K562 (cell line): ENCODE measurements around the gene NRXN2. TPM values are rescaled to one million over a fixed set of nuclear protein-coding genes. Genes with fewer than 3 reads are reported as not detected.

ENCODE experiments used
- AFF1 ChIP-seq, 2 experiments: fragments of 450-650 bp; IDR thresholded peaks; 2 replicates each; pipeline ENCODE4 v1.6.1; 2018; ENCODE audit warnings: mild to moderate bottlenecking in 2 of 2, low read depth in 1 of 2; ENCODE audit not compliant: partially characterized antibody in 2 of 2
- BCL6 ChIP-seq: fragments of 250-450 bp; sonication (Bioruptor Pico); IDR thresholded peaks from 2 replicates; pipeline ENCODE4 v1.4.0; 2020
- CBFA2T3 ChIP-seq: fragments of 450-650 bp; IDR thresholded peaks from 2 replicates; pipeline ENCODE4 v1.6.1; 2017
- CTBP1 ChIP-seq: fragments of 450-650 bp; IDR thresholded peaks from 2 replicates; pipeline ENCODE4 v1.6.1; 2016; ENCODE audit warnings: borderline replicate concordance
- CXXC5 ChIP-seq: fragments of 250-450 bp; sonication (Bioruptor Pico); IDR thresholded peaks from 2 replicates; pipeline ENCODE4 v1.8.0; 2022; ENCODE audit warnings: inconsistent platforms, mild to moderate bottlenecking, moderate library complexity
- ETV5 ChIP-seq: sonication (generic); formaldehyde crosslinking; IDR thresholded peaks from 2 replicates; pipeline ENCODE4 v1.4.0; 2020; ENCODE audit warnings: low read depth, mild to moderate bottlenecking, missing genetic modification reagents
- FOXK1 ChIP-seq: sonication (generic); formaldehyde crosslinking; IDR thresholded peaks from 2 replicates; pipeline ENCODE4 v1.8.0; 2022; ENCODE audit warnings: missing genetic modification reagents, mild to moderate bottlenecking, borderline replicate concordance
- FUS ChIP-seq: fragments of 200-400 bp; formaldehyde crosslinking; optimal IDR thresholded peaks from 2 replicates; pipeline ENCODE3; 2017; ENCODE audit warnings: low read depth, low read length
- GABPB2 ChIP-seq: fragments of 250-450 bp; sonication (Bioruptor Pico); conservative IDR thresholded peaks from 2 replicates; pipeline ENCODE4 v1.5.1; 2021; ENCODE audit warnings: mild to moderate bottlenecking
- MNT ChIP-seq, 2 experiments: fragments of 450-650 bp; conservative IDR thresholded peaks; 2 replicates each; pipeline ENCODE4 v1.6.1; 2017; ENCODE audit warnings: mild to moderate bottlenecking in 2 of 2, moderate library complexity in 2 of 2
- NBN ChIP-seq: fragments of 450-650 bp; IDR thresholded peaks from 2 replicates; pipeline ENCODE4 v1.6.1; 2016; ENCODE audit warnings: low read depth, mild to moderate bottlenecking
- SNAPC5 ChIP-seq: fragments of 250-450 bp; sonication (Bioruptor Pico); IDR thresholded peaks from 2 replicates; pipeline ENCODE4 v1.8.0; 2021; ENCODE audit warnings: moderate library complexity, mild to moderate bottlenecking, inconsistent platforms
- SP1 ChIP-seq: sonication (generic); formaldehyde crosslinking; IDR thresholded peaks from 2 replicates; pipeline ENCODE4 v1.8.1; 2022; ENCODE audit warnings: mild to moderate bottlenecking, missing genetic modification reagents
- TBP ChIP-seq: optimal IDR thresholded peaks from 2 replicates; pipeline ENCODE3; 2011; ENCODE audit warnings: low read depth, low read length, improper control_type of control experiment
- TFAP4 ChIP-seq: sonication (generic); formaldehyde crosslinking; IDR thresholded peaks from 2 replicates; pipeline ENCODE4 v1.8.0; 2022; ENCODE audit warnings: missing genetic modification reagents, mild to moderate bottlenecking, moderate library complexity, borderline replicate concordance
- U2AF1 ChIP-seq: fragments of 200-400 bp; formaldehyde crosslinking; optimal IDR thresholded peaks from 2 replicates; pipeline ENCODE3; 2017; ENCODE audit warnings: mild to moderate bottlenecking, low read depth, low read length, moderate library complexity
- ZNF511 ChIP-seq: sonication (generic); formaldehyde crosslinking; IDR thresholded peaks from 2 replicates; pipeline ENCODE4 v1.8.0; 2022; ENCODE audit warnings: mild to moderate bottlenecking, missing genetic modification reagents
- polyA plus RNA-seq, 8 experiments: library from polyadenylated mRNA; depleted of rRNA in 4 of 8; stranded (reverse) in 5 of 8; unstranded in 3 of 8; fragments of >200 nt; fragmentation: Nextera tagmentation in 2 of 8; fragmentation: Illumina TruSeq in 1 of 8; extraction: Ambion mirVana in 2 of 8; extraction: Trizol in 1 of 8; gene quantifications; 2 replicates each; pipeline versions ENCODE4 v1.2.1 to v1.2.3, GENCODE V29; 2011 to 2014; ENCODE audit warnings: inconsistent platforms in 1 of 8, missing spikeins in 1 of 8
- total RNA-seq, 7 experiments: library from RNA; depleted of rRNA in 6 of 7; stranded (reverse); fragments of >200 nt in 6 of 7; fragmentation: Illumina TruSeq in 2 of 7; extraction: Trizol in 2 of 7; gene quantifications; 2 replicates each; pipeline versions ENCODE4 v1.2.1 to v1.2.3, GENCODE V29; 2011 to 2021; ENCODE audit warnings: low replicate concordance in 1 of 7

The NRXN2 gene
- total and polyA plus RNA-seq, 9 of the 15 experiments (the other 6 are each of a cell fraction or from before 2014, with no cell fraction given), result 0.07 to 0.47 (median 0.15) TPM; not detected in 4

- TF ChIP-seq TFAP4 (peak; percentile 90), MNT (conservative IDR thresholded peaks at IDR 0.05) (peak in 1 of 2 experiments; percentile 59; a peak in 1 of 4 replicates), ETV5 (CRISPR knock-in tag) (no peak), BCL6 (CRISPR knock-in tag) (no peak), ZNF511 (0 out of 2 replicates have a peak, but pooled peaks have one; percentile 48), GABPB2 (CRISPR knock-in tag) (no peak), SP1 (CRISPR knock-in tag) (peak; percentile 70; the same call in 1 of the 2 replicates), CBFA2T3 (0 out of 2 replicates have a peak, but pooled peaks have one; percentile 9), FOXK1 (CRISPR knock-in tag) (no peak), CXXC5 (peak; percentile 55), FUS (no peak), CTBP1 (peak; percentile 34; the same call in 1 of the 2 replicates), AFF1 (IDR thresholded peaks at IDR 0.05; ENCODE audit: low read depth in 1 of 2, partially characterized antibody in 2 of 2) (peak in 1 of 2 experiments; percentile 34), U2AF1 (no peak), SNAPC5 (CRISPR knock-in tag) (no peak), TBP (peak; percentile 23), NBN (0 out of 2 replicates have a peak, but pooled peaks have one; percentile 49)
Observed at GRCh38 chr11:64629796-64630562, 93.0 kb downstream of the NRXN2 start (continued).
